Medulla oblongata (tissue), 1 donor: Measurements from ENCODE around the gene SLC35D2.
"Not testable (repeated sequence)": the region's sequence is repeated elsewhere in the genome, so short reads cannot be mapped to it uniquely, and the experiment has no call there.

Experiments used
- DNase-seq: peaks from one replicate; pipeline ENCODE4 v3.0.0-alpha.2; 2015; ENCODE audit errors: extremely low spot score

The SLC35D2 gene

DNA sequence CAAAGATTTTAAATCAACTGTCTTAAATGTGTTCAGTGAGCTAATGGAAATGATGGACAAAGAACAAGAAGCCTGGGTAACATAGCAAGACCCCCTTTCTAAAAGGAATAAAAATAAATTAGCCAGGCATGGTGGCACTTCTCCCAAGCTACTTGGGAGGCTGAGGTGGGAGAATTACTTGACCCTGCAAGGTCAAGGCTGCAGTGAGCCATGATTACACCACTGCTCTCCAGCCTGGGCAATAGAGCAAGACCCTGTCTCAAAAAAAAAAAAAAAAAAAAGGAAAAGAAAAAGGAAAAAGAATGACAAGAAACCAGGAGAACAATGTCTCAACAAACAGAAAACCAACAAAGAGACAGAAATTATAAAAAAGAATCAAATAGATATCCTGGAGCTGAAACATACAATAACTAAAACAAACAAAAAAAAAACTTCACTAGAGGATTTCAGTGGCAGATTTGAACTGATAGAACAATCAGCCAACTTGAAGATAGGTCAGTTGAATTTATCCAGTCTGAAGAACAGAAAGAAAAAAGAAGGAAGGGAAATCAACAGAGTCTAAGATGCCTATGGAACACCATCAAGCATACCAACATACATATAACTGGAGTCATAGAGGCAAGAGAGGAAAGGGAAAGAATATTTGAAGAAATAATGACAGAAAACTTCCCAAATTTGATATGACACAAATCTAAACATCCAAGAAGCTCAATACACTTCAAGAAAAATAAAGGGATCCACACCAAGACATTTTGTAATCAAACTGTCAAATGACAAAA lies 16.8 kb upstream of the SLC35D2 start:
- no peak for DNase-seq

DNA sequence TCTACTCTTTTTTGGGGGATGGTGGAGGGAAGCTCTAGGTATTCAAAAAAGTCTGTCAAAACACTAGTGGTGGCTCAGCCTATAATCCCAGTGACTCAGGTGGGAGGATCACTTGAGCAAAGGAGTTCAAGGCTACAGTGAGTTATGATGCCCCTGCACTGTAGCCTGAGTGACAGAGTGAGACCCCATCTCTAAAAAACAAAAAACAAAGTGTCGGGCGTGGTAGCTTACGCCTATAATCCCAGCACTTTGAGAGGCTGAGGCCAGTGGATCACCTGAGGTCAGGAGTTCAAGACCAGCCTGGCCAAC lies 15.8 kb upstream of the SLC35D2 start:
- DNase-seq: no peak

DNA sequence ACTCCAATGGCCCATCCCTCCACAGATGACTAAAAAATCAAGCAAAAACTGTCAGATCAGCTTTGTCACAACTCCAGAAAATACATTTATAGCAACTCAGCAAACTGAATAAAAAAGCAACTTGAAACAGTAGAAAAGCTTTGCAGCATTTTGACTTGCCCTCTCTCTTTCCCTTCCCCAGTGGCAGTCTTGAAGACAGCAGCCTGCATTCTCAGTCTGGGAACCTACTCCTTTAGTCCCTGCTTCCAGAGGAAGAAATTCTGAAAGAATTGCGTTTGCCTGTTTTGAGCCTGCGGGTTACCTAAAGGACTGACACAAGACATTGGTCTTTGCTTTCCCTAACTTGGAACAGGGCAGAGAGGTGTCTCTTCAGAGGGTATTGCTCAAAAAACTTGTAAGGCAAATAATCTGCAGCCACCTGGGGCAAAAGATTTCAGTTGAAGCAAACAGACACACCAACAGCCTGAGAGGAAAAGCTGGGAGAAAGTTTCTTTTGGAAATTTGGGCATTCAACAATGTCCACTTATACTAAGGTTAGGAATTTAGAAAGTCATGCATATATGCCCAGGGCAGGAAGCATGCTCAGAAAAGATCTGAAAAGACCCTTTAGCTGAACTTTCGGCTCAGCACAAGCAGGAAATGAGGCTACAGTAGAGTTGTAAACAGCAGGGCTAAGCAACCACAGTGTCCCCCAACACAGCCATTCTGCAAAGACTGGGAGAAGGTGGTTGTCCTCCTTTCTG lies 15.2 kb upstream of the SLC35D2 start:
- DNase-seq: no peak

DNA sequence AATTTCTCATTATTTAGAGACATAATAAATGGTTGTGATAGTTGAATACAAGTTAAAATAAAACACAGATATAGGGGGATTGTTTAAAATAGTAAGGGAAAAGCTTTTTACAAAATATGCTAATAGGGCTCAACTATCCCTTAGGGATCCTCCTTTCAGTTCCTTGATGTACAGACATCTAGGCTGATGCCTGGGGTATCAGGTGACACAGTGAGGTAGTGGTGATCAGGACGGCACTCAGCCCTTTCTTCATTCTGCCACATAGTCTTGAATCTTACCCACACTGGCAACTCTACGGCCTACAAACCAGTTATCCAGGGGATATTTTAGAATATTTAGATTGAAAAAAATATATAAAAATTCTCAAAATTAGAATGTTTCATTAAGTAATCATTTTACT lies 12.5 kb upstream of the SLC35D2 start:
- no peak for DNase-seq

DNA sequence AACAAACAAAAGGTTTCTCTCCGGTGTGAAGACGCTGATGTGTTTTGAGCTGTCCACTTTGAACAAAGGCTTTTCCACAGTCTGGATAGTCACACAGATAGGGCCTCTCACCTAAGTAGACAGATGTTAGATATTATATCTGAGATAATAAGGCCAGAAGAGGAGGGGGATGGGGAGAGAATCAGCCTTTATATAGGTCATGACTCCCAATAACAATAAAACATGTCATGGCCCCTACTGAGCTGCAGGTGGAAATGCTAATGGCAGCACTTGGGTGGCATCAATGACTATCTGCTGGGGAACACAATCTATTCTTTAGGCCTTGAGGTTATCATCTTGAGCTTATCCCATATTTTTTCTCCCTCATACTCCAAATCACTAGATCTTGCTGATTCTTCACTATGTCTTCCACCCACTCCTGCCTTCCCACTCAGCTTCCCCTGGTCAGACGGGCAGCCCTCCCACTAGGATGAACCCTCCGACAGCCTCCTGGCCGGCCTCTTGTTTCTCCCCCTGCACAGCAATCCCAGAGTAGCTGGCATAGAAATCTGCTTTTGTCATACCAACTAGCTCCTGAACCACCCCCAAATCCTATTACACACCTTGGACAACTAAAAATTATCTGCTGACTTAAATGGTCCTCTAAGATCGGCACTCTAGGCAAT lies 11.5 kb upstream of the SLC35D2 start:
- DNase-seq: no peak

DNA sequence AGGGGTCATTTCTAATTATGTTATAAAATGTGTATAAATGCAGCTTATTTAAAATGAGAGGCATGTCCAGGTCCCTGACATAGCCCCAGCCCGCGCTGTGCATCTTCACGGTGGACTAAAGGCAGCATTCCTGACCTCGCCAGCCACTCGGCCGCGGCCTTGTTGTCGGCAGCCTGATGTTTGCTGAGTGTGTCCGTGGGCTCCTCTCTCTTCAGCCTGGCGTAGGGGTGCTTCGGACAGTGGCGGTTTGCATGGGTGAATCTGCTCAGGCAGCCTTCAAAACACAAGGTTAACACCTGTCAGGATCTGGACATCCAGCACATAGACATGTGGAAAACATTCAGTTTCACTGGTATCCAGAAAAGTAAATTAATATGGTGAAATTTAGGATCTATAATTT lies 8.8 kb upstream of the SLC35D2 start:
- no peak for DNase-seq

DNA sequence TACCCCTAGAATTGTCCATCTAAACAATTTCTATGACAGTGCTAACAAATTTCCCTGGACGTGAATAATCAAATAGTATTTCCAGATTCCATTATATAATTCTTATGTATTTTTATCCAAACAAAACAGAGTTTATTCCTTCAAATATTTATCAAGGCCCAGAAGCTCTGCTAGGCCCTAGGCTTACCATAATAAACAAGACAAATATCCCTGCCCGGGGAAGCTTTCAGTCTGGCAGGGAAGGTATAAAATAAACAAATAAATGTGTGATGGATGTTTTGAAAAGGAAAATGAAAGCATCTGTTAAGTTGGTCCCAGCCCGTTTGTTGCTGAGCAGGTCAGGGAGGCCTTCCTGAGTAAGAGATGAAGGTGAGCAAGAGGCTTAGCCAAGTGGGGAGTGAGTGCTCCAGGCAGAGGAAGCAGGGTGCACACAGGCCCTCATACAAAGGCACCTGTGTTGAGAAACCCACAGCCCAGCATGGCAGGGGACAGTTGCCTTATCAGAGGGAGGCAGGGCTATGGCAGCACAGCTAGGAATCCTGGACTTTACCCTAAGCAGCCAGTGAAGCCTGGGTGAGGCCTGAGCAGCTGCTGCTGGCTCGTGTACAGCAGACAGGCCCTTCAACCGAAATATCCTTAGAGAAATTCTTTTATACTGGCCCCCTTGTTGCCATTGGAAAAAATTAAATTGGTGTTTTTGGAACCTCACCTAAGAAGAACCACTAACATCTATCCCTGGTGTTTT lies 7.7 kb upstream of the SLC35D2 start:
- no peak for DNase-seq

DNA sequence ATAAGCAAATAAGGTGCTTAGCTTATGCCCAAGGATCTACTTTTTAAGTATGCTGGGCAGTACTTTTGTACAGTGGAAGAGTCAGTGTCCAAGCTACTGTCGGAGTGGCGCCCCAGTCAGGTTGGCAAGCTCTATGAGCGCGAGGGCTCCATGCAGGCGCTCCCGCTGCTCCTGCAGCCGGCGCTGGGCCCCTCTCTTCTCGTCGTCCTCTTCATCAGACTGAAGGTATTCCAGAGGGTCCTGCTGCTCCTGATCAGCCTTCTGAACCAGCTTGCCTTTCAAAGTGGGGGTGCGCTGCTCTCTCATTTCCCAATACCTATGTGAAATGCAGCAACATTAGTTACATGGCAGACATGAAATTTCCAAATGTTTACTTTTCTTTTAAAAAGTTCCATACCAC lies 4.6 kb upstream of the SLC35D2 start:
- DNase-seq: no peak

DNA sequence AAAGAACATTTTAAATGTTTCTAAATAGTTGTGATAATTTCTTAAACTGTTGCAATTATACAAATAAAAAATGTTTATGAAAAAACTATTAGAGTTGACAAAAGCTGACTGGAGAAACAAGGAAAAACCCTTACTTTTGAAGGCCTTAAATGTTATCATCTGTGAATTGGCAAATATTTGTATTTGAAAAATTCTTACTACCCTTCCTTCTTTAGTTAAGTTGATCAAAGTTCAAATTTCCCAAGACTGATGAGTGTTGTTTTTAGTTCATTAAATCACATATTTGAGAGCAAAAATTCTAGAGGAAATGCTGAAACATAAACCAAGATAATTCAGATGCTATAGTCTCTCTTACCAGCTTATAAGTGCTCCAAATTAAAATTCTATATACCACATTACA lies 2.6 kb upstream of the SLC35D2 start:
- DNase-seq: no peak

DNA sequence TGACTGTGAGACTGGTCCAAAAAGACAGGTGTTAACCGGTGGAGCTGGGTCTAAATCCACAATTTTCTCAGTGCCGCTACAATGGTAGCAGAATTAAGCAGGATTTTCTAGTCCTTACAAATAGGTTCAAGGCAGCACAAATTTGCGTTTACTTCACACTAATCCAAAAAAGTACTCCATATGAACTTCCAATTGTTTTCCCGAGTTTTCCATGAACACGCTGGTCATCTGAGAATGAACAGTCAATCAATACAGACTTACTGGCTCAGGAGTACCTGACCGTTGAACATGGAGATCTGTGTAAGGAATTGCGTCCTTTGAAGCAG lies 709 bp downstream of the SLC35D2 start:
- peak; percentile 46 for DNase-seq

DNA sequence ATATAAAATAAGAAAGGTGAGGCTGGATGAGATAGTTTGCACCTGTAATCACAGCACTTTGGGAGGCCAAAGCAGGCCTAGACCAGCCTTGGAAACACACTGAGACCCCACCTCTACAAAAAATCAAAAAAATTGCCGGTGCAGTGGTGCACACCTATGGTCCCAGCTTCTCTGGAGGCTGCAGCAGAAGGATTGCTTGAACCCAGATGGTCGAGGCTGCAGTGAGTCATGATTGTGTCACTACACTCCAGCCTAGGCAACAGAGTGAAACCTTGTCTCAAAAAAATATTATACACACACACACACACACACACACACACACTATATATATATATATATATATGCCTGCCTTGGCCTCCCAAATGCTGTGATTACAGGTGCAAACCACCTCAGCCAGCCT lies 1.3 kb downstream of the SLC35D2 start:
- peak; percentile 9 for DNase-seq

DNA sequence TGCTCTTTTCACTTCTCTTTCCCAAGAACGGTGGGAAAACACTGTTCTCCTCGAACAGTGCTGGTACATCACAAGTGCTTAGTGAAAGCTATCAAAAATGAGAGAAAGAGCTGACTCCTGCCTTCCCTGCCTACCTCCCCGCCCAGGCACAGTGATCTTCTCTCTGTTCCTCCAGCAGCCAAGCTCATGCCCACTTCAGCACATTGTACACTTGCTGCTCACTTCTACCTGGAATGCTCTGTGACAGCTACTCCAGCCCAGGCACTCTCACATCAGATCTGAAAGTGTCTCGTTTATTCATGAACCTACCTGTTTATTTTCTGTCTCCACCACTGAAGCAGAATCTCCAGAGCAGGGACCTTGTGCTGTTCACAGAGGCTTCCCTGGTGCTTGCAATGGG lies 1.8 kb downstream of the SLC35D2 start:
- DNase-seq: no peak

DNA sequence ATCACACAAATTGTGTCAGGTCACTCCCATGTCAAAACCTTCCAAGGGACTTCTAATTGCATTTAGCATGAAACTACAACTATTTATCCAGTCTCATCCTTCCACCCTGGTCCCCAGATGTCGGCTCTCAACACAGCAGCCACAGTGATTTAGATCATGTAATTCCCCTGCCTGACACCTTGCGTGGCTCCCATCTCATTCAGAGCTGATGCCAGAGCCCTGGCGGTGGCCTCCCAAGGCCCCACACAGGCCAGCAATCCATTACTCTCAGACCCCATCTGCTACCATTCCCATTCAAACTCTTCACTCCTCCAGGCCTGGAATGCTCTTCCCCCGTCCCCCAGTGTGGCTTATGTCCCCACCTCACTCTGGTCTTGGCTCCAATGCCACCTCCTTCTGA lies 2.4 kb downstream of the SLC35D2 start:
- no peak for DNase-seq

DNA sequence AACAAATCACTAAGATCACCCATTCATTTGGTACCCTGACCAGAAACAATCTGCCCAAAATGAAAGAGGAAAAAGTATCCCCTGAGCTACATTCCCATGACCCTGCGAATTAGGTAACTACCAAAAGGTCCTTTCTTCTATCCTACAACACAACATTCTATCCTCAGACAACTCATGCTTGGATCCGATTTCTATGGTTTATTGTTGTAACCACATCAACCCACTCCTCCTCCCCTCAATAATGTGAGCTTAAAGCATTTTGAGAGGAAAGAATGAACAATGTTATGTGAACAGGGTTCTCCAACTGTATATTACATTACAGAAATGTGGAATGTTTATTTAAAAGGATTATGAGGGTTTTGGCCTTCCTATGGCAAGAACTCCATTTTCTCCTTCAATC lies 4.0 kb downstream of the SLC35D2 start:
- peak; percentile 60 for DNase-seq

DNA sequence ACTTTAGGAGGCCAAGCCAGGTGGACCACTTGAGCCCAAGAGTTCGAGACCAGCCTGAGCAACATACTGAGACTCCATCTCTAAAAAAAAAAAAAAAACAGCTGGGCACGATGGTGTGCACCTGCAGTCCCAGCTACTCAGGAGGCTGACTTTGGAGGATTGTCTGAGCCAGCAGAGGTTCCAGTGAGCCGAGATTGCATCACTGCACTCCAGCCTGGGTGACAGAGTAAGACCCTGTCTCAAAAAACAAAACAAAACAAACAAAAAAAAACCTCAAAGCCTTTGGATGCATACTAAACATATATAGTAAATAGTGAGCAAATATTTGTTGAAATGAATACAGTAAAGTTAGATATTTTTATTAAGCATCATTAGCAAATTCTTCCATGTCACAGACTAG lies 5.3 kb downstream of the SLC35D2 start:
- no peak for DNase-seq

DNA sequence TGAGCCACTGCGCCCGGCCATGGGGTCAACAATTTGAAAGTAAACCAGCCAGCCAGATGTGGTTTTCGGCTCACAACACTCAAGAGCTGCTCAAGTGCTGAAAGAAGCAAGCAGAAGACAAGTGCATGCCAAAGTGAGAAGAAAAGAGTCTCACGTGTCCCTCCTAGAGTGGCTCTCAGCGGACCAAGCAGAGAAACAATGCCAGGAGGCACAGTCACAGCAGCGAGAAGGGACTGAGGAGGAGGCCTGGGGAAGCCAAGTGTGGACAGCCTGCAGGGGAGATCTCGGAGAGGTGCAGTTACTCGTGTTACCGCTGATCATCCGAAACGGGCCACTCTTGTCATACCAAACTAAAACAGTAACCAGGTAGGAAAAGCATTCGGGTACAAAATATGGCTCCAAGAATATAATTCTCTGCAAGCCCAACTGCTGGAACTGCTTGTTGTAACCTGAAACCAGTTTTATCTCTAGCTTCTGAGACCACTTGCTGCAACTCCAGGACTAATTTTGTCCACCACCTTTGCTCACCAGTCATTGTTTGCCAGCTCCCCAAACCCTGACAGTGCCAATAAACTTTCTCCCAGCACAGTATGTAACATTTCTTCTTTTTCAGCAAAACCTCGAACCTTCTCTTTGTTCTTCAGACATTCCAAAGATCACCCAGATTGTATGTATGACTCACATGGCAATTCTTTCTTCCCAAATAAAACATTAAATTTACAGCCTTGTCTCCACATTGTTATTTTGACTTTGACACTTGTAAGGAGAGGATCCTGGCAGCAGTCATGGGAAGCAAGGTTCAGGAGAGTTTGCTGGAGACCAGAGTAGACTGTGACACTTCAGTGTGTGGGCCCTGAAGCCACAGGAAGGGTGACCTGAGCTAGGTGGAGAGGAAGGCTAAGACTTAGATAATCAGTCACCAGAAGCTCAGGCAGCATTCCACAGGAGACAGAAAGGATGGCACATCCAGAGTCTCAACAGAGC lies 6.3 kb downstream of the SLC35D2 start:
- no peak for DNase-seq

DNA sequence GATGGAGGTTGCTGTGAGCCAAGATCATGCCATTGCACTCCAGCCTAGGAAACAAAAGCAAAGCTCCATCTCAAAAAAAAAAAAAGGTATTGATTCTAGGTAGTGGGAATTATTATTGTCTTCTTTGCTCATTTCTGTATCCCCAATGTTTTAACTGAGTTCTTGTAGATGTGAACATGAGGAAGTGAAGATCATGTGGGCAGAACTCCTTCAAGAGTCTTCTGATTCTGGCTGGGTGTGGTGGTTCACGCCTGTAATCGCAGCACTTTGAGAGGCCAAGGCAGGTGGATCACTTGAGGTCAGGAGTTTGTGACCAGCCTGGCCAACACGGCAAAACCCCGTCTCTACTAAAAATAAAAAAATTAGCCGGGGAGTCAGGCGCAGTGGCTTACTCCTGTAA lies 8.0 kb downstream of the SLC35D2 start:
- not testable (repeated sequence) for DNase-seq

DNA sequence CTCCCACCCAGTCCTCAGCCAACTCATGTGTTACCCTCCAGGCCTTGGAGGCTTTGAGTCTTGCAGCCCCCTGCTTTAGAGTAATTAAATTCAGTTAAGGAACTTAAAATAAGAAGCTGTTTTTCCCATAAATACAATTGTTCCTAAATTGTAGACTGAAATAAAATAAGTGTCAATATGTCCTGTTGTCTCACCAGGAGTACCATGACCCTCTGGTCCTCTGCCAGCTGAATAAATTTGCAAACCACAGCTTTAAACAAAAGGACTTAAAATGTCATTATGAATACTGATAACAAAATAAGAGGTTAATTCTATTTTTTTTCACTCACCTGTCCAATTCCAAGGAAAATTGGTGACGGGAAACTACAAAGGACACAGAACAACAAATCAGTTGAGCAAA lies 15.6 kb downstream of the SLC35D2 start:
- no peak for DNase-seq

DNA sequence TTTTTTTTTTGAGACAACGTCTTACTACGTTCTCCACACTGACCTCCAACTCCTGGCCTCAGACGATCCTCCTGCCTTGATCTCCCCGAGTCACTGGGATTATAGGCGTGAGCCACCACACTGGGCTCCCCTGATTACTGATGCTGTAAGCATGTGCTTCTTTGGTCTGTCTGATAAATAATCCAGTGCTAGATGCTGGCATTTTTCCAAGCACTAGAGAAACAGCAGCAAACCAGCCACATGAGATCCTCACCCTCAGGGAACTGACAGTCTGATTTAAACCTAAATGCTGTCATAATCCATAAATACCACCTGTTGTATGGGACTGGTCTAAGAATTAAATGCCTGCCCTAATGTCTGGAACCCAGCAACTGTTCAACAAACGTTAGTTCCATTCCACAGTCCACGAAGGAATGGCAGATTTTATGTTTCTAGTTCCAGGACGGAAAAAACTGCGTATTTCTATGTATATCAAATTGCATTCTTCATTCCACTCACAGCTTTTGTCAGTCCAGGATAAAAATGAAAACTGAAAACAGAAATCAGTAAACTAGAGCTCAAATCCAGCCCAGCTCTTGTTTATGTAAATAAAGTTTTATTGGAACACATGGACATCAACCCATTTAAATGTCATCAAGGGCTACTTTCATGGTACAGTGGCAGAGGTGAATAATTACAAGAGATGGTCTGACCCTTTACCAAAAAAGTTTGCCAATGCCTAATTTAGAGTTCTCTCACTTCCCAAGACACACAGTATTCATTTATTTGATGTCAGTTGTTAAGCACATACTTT lies 20.1 kb downstream of the SLC35D2 start:
- no peak for DNase-seq

DNA sequence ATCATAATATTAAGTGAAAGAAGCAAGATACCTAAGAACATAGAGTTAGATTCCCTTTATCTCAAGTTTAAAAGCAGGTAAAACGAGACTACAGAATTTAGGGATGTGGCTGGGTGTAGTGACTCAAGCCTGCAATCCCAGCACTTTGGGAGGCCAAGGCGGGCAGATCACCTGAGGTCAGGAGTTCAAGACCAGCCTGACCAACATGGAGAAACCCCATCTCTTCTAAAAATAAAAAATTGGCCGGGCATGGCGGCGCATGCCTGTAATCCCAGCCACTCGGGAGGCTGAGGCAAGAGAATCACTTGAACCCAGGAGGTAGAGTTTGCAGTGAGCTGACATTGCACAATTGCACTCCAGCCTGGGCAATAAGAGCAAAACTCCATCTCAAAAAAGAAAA lies 21.4 kb downstream of the SLC35D2 start:
- not testable (repeated sequence) for DNase-seq

DNA sequence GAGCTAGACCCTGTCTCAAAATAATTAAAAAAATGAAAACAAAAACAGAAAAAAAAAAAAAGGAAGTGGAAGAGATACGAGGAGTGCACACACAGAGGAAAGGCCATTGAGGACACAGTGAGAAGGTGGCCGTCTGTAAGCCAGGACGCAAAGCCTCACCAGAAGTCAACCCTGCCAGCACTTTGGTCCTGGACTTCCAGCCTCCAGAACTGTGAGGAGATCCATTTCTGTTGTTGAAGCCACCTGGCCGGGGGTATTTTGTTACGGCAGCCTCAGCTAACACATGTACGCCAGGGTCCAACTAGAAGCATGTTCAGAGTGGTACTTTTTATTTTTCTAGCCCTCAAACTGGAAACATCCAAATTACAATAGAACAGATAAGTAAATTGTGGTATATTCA lies 21.8 kb downstream of the SLC35D2 start:
- DNase-seq: no peak
